DMS 273 (cell line): Measurements from ENCODE around the gene LHFPL4.
"Not testable (repeated sequence)": the region's sequence is repeated elsewhere in the genome, so short reads cannot be mapped to it uniquely, and the experiment has no call there.

Experiments
- DNase-seq: peaks from one replicate; lab custom pipeline; 2025; ENCODE audit not compliant: unreplicated experiment; lab: John Stamatoyannopoulos, UW

The LHFPL4 gene

GRCh38 chr3:9553021-9553947 lies at the start of gene LHFPL4:
Gene LHFPL4, minus strand, starts transcription at chr3:9553822. Its CDS starts 1,143 bp downstream, at chr3:9552679.
- DNase-seq: no peak

GRCh38 chr3:9602620-9603019 lies 49.0 kb upstream of the LHFPL4 start:
- no peak for DNase-seq

GRCh38 chr3:9601006-9601581 lies 47.5 kb upstream of the LHFPL4 start:
- DNase-seq: not testable (repeated sequence)

- peak; percentile 86 for DNase-seq
Measured at GRCh38 chr3:9600597-9600996, 47.0 kb upstream of the LHFPL4 start.

- peak; percentile 6 for DNase-seq
Measured at GRCh38 chr3:9598783-9599387, 45.3 kb upstream of the LHFPL4 start.

GRCh38 chr3:9595877-9596276 lies 42.3 kb upstream of the LHFPL4 start:
- DNase-seq: no peak

- not testable (repeated sequence) for DNase-seq
Measured at GRCh38 chr3:9591781-9592180, 38.2 kb upstream of the LHFPL4 start.

- no peak for DNase-seq
Measured at GRCh38 chr3:9590282-9590791, 36.7 kb upstream of the LHFPL4 start.

- no peak for DNase-seq
Measured at GRCh38 chr3:9583792-9584191, 30.2 kb upstream of the LHFPL4 start.

- DNase-seq: no peak
Measured at GRCh38 chr3:9583371-9583770, 29.7 kb upstream of the LHFPL4 start.

- DNase-seq: no peak
Measured at GRCh38 chr3:9582332-9582731, 28.7 kb upstream of the LHFPL4 start.

- no peak for DNase-seq
Measured at GRCh38 chr3:9581742-9582141, 28.1 kb upstream of the LHFPL4 start.

GRCh38 chr3:9569054-9569453 lies 15.4 kb upstream of the LHFPL4 start:
- no peak for DNase-seq

- no peak for DNase-seq
Measured at GRCh38 chr3:9565316-9565715, 11.7 kb upstream of the LHFPL4 start.

- DNase-seq: no peak
Measured at GRCh38 chr3:9563851-9564250, 10.2 kb upstream of the LHFPL4 start.

GRCh38 chr3:9560056-9560455 lies 6.4 kb upstream of the LHFPL4 start:
- not testable (repeated sequence) for DNase-seq

GRCh38 chr3:9553948-9554513 lies 409 bp upstream of the LHFPL4 start:
- DNase-seq: no peak

- DNase-seq: peak; percentile 50
Measured at GRCh38 chr3:9552252-9552999, 1.2 kb downstream of the LHFPL4 start.

GRCh38 chr3:9550999-9551398 lies 2.6 kb downstream of the LHFPL4 start:
- DNase-seq: no peak

GRCh38 chr3:9549600-9549999 lies 4.0 kb downstream of the LHFPL4 start:
- no peak for DNase-seq

GRCh38 chr3:9548991-9549390 lies 4.6 kb downstream of the LHFPL4 start:
- DNase-seq: no peak
